GM10847 (cell line): ENCODE measurements around the gene FAM13B.

Experiments used
- POLR2A ChIP-seq: IDR thresholded peaks from 2 replicates; pipeline ENCODE4 v1.6.1; 2011; ENCODE audit not compliant: insufficient read length; ENCODE audit errors: extremely low read depth

The FAM13B gene

DNA sequence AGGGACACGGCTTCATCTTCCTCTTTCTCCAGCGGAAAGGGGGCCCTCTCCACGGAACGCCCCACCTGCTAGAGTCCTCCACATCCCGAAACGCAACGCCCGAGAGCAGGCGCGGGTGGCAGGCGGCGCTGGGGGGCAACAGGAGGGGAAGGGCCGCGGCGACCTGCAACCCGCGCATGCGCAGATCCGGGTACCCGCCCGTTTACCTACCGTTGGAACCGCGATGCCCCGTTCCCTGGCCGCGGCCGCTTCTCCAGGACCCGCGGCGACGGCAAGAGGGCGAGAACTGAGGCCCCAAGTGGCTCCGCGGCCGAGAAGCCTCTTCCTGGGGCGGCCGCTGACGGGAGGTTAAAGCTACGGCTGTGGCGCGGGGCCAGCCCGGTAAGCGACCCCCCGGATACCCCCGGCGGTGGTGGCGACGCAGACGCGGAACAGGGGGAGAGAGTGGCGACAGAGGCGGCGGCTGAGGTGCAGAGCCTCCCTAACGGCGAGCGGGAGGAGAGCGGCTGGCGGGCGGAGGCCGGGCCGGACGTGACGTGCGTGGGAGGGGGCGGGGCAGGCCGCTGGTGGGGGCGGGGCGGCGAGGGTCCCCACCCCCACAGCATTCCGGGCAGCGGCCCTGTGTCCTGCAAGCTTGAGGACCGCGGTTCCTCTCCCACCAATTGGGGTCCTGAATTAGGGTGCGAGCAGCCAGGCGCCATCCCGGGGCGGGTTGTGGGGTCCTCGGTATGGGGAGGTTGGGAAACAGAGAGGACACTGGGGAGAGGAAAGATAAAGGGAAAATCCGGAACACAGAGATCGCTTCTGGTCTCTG, at the start of gene FAM13B:
TSS of gene FAM13B (minus strand) at position 508 of the 814 bp plus-strand sequence. CDS start 13,968 bp downstream, outside the sequence.
- peak; percentile 88 for TF ChIP-seq POLR2A

DNA sequence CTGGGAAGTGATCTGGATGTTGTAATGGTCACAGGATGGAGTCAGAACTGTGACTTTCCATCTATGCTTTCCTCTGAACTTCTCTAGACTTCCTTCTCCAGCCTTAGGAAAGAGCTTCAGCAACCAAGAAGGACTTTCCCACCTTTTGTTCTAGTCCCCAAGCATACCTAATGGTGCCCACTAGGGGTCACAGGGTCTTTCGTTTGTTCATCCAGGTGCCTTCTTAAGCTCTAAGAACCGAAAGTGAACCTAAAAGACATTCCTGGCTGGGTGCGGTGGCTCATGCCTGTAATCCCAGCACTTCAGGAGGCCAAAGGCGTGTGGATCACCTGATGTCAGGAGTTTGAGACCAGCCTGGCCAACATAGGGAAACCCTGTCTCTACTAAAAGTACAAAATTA, 49.2 kb upstream of the FAM13B start:
- no peak for TF ChIP-seq POLR2A

DNA sequence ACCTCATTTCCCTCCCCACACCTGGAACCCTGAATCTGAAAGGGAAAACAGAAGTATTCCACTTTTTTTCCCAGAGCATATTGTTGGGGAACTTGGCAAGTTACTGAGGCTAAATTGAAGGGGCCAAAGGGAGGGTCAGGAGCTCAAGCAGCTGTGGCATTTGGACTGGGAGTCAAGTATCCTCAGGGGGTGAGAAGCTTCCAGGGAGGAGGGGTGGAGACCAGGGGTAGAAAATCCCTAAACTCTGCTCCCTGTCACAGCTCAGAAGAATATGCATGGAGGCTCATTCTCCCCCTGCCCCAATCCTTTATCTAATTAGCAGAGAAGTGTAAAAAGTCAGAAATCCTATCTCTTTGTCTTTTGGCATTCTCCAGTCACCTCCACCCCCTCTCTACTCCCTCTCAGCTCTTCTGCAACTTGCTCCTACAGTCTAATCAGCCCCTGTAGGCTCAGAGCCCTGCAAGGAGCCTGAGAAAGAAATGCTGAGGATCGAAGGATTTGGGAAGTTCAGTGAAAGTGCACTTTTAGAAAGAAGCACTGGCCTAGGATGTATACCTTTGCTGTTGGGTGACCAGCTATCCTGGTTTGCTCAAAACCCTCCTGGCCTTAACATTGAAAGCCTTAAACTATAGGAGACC, 45.2 kb upstream of the FAM13B start:
- TF ChIP-seq POLR2A = no peak

DNA sequence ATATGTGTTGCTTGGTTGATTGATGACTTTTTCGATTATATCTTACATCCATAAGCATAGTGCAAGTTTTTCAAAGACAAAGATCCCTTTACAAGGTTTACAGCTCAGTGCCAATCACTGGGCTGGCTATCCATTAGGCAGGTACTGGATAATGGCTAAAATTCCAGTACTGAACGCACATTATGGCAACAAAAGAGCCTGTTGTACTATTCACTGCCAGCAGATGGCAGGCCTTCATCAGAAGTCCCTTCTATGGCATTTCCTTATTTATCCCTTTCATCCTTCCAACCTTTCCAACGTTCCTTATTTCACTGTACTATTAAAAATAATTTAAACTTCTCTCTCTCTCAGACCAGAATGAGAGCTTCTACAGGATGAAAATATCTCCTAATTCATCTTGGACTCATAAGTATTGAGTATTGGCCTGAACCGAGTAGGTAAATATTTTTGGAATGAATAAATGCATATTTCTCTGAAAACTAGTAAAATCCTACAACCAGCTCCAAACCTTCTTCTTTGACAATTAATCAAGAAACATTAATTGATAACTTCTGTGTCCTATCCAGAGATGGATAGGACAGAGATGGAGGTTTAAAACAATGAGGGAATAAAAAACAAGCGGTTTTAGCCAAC, 44.3 kb upstream of the FAM13B start:
- TF ChIP-seq POLR2A = no peak

DNA sequence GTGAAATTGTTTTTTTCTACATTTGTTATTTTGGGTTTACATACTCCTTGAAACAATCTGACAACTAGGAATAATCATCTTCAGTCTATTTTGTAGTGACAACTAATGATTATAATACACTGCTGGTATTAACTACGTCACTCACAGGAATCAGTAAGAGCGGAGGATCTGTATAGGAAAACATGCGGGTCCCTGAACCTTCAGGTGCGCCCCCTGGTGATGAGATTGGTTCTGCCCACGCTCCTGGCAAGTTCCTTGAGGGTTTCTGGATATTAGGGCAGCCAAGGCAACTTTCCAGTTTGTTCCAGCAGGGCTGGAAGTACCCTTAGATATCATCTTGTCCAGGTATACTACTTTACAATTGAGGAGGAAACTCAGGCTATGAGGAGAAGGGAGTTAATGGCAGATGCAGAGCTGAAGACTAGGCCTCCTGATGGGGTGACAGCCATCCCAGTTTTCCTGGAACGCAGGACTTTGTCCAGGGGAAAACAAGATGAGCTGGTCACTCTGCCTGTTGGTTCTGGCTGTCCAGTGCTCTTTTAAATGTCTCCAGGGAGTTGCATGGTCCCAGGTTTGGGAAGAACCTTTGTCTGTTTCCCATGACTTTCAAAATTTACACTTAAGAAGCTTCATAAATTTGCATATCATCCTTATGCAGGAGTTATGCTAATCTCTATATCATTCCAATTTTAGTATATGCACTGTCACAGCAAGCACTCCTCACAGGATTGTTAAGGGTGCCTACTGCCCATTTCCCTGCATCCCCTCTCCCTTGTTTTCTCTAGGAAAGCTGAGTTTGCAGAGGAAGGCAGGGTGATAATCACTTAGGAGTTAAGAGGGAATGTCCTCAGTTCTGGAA, 36.1 kb upstream of the FAM13B start:
- TF ChIP-seq POLR2A = no peak

DNA sequence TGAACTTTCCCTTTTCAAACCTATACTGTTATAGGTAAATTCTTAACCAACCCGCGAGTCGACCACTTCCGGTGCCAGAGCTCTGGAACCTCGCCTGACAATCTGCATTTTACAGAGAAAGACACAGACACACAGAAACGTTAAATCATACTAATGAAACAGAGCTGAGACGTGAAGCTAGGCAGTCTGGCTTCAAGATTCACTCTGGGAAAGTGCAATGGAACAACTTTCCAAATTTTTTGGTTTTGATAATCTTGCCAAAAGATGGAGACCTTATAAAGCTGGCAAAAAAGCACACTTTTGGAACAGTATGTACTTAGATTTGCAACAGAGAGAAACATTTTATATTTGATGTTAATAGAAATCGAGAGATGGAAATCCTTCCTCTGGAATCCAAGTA, 35.1 kb upstream of the FAM13B start:
- no peak for TF ChIP-seq POLR2A

DNA sequence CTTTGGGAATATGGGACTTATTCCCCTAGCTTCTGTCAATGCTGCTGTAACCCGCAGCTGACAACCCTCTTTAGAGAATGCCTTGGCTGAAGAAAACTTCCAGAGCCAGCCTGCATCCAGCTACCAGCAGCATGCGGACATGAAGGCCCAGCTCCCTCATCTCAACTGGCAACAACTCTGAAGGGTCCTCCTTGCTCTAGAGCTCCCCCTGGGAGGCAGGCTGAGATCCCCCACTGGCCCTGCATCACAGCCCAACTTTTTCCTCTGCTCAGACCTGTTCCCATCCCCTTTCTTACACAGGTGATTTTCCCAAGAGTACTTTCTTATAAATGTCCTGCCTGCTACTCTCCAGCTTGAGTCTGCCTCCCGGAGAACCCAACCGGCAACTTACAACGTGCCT, 32.2 kb upstream of the FAM13B start:
- TF ChIP-seq POLR2A = no peak

DNA sequence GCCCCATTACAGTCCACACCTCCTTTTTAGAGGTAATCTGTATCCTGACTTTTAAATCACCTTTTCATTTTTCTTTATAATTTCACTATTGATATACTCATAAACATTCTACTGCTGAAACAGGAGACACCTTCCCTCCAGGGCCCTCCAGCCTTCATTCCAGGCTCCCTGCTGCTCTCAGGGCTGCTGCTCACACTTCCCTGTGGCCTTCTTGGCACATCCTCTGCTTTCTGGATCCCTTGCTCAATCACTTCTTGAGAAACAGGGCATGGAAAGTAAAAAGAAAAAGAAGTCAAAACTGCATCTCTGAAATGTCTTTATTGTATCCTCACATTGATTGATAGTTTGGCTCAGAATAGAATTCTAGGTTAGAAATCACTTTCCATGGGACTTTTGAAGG, 31.6 kb upstream of the FAM13B start:
- TF ChIP-seq POLR2A = no peak

DNA sequence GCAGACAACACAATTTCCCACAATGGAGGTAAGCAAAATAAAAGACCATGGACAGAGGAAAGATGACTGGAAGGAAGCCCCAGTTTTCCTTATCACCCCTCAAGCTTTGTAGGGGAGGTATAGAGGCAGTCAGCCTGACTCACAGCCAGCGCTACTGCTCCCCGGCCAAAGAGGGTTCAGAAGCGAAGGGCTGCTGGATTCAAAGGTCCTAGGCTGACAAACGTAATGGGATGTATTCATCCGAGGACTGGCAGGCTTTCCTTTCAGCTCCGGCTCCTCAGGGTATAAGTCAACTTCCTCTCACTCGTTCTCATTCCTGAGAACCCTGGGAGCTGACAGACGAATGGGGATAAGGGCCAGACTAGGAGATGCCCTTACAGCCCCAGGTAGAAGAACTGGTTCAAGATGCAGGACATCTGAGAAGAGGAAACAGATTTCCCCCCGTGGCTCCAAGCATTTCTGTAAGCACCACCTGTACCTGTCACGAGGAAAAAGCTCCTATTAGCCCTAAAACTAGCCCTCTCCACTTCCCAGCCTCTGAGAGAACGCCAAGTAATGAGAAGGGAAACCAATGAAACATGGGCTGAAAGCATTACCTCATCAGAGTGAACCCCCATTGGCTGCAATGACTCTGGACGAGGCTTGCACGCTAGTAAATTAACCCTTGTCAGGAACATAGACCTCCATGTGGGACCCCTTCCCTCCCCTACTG, 22.1 kb upstream of the FAM13B start:
- TF ChIP-seq POLR2A = no peak

DNA sequence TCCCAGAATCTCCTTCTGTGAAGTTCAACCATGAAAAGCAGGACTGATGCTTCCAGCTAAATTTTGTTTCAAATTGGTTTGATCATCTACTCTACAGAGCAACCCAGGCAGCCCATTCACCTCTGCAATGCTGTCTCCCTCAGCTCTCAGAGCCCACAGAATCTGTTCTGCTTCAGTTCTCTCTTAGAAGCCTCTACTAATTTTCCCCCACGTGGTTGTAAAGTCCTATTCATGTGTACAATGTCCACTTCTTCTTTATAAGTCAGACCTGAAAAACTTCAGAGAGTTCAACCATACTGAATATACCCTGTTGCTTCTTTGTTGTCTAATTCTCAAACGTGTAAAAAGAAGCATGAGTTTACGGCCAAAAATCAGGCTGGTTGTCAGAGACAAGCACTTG, 21.3 kb upstream of the FAM13B start:
- no peak for TF ChIP-seq POLR2A

DNA sequence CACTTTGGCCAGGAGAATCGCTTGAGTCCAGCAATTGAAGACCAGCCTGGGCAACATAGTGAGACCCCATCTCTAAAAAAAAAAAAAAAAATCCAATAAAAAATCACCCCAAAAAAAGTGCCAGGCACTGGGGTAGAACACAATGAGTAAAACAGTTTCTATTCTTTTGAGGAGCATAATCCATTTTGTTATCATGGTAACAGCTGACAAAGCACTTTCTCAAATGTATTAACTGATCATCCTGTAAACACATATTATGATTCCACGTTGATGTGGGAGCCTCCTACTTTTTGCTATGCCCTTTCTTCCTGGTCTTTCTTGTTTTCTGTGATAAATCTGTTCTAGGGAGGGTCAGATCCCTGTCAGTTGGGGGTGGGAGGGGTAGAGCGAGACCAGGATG, 20.7 kb upstream of the FAM13B start:
- TF ChIP-seq POLR2A = no peak

DNA sequence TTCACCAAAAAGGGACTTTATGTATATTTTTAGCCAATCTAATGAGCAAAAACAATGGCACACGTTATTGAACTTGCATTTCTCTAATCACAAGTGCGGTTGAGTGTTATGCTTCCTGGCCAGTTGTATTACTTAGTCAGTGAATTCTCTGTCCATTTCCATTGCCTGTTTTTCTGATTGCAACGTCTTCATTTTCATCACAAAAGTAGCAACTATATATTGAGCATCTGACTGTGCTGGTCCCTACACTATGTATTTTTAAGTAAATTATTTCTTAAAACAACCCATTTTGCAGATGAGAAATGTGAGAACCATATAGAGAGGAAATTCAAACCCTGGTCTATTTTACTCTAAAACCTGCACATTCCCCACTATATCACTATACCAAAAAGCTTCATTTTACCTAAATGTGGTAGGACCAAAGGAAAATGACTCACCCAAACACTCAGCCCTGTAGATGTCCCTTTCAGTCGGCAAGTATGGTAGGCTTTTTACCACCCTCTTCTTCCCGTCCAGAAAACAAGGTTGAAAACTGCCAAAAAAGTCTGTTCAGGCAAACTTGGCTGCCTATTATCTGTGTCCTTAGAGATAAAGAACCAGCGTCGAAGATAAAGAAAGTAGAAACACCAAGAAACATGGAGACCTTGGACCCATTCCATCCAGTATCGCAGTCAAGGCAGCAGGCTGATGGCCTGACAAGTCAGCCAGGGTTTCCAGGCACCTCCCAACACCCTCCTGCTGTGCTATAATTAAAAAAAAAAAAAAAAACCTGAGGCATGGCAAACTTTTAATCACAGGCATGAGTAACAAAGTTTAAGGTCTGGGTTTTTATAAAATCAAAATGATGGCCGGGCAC, 18.8 kb upstream of the FAM13B start:
- TF ChIP-seq POLR2A = no peak

DNA sequence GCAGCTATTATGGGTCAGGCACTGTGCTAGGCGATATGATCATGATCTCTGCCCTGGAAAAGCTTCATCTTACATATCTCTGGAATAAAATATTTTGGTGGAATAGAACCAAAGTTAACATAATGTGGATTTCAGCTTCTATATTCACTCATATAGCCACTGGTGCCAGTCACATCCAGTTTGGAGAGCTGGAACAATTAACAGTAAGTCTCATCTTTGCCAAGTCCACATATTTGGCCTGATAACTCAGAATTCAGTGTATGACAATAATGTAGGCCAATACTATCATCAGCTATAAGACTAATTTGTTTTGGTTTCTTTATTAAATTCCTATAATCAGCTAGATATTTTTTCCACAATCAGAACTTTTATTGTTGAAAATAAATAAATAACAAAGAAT, 5.9 kb upstream of the FAM13B start:
- no peak for TF ChIP-seq POLR2A
